Prostate gland (tissue), 2 donors: ENCODE data around the gene CHCHD3. TPM values are rescaled to one million over a fixed set of nuclear protein-coding genes. Genes with fewer than 3 reads are reported as not detected.
"Not testable (repeated sequence)": the region's sequence is repeated elsewhere in the genome, so short reads cannot be mapped to it uniquely, and the experiment has no call there.

Experiments
- DNase-seq: peaks from one replicate; pipeline ENCODE4 v3.0.0-alpha.2; 2019; ENCODE audit warnings: low spot score
- H3K27ac ChIP-seq, 2 donors: fragments of 200-600 bp; sonication (generic); 2 replicates each; pipeline ENCODE4 v1.5.1; 2017 to 2019
- H3K27me3 ChIP-seq: fragments of 200-600 bp; sonication (generic); replicated peaks from 2 replicates; pipeline ENCODE4 v1.5.1; 2019; ENCODE audit not compliant: insufficient read depth
- H3K36me3 ChIP-seq, 2 donors: fragments of 200-600 bp; sonication (generic); 1 replicate in 1 of 2; 2 replicates in 1 of 2; pipeline versions ENCODE4 v1.5.1 to v1.8.1; 2017 to 2019
- H3K4me1 ChIP-seq: fragments of 200-600 bp; sonication (generic); replicated peaks from 2 replicates; pipeline ENCODE4 v1.5.1; 2019
- H3K4me3 ChIP-seq, 2 donors: fragments of 200-600 bp; sonication (generic); 2 replicates each; pipeline ENCODE4 v1.5.1; 2017 to 2019
- H3K9me3 ChIP-seq: fragments of 200-600 bp; sonication (generic); 2 replicates; pipeline ENCODE4 v1.5.1; 2017
- CTCF ChIP-seq, 4 experiments: fragments of 200-600 bp in 2 of 4; fragments of 450-650 bp in 2 of 4; sonication (generic) in 2 of 4; IDR thresholded peaks; 1 replicate in 3 of 4; 2 replicates in 1 of 4; pipeline ENCODE4 v1.5.1; 2016 to 2019; ENCODE audit warnings: antibody characterized with exemption in 4 of 4, mild to moderate bottlenecking in 2 of 4, moderate library complexity in 2 of 4
- POLR2A ChIP-seq: fragments of 450-650 bp; IDR thresholded peaks from one replicate; pipeline ENCODE4 v1.6.1; 2016; ENCODE audit warnings: antibody characterized with exemption, mild to moderate bottlenecking
- POLR2AphosphoS5 ChIP-seq: sonication (generic); formaldehyde crosslinking; IDR thresholded peaks from one replicate; pipeline ENCODE4 v1.6.1; 2017; ENCODE audit warnings: antibody characterized with exemption
- WGBS: methylation state at CpG from one replicate; pipeline ENCODE4 v1.1.5; 2018; 5-methylcytosine and 5-hydroxymethylcytosine counted together
- intact Hi-C: fragments of 100-400 bp; cut with DNase I; formaldehyde crosslinking; loops from one replicate; pipeline ENCODE4 v1.14.2; 2022
- total RNA-seq, 2 donors: library from RNA; depleted of rRNA; stranded (reverse); fragments of >200 nt; gene quantifications; one replicate each; pipeline ENCODE4 v1.1.0, GENCODE V29; 2016

Gene CHCHD3
- total RNA-seq, 2 donors from 2014 or later = 33.2 to 40.9 TPM

- Histone ChIP-seq H3K9me3 (no peaks in the 10 kb centered on the region), H3K4me3 (no peak overlapping the region), H3K36me3 (no peaks in the 10 kb centered on the region), H3K27me3 (no peaks in the 10 kb centered on the region), H3K27ac (no peak overlapping the region), H3K4me1 (no peaks in the 10 kb centered on the region)
- intact Hi-C loops = no loop called here
- no peak for TF ChIP-seq CTCF (IDR thresholded peaks at IDR 0.05)
- no peak for TF ChIP-seq POLR2AphosphoS5
- no peak for TF ChIP-seq POLR2A
- DNase-seq = no peak
- WGBS = 91% methylated on average over 3 of the region's 3 CpGs
Observed at GRCh38 chr7:132907380-132907940, 174.4 kb downstream of the CHCHD3 start.

- TF ChIP-seq POLR2AphosphoS5 = no peak
- no peak for TF ChIP-seq POLR2A
- Histone ChIP-seq H3K27ac (no peak overlapping the region), H3K4me1 (no peaks in the 10 kb centered on the region), H3K36me3 (no peaks in the 10 kb centered on the region), H3K4me3 (no peak overlapping the region), H3K9me3 (no peaks in the 10 kb centered on the region), H3K27me3 (no peaks in the 10 kb centered on the region)
- intact Hi-C loops = no loop called here
- 47% methylated on average over 7 of the region's 7 CpGs for WGBS
- DNase-seq = no peak
Observed at GRCh38 chr7:132906193-132906835, 175.6 kb downstream of the CHCHD3 start.

GRCh38 chr7:132905136-132905535, 176.8 kb downstream of the CHCHD3 start:
- DNase-seq, H3K27me3 ChIP-seq, H3K4me1 ChIP-seq, H3K4me3 ChIP-seq, intact Hi-C loops, H3K36me3 ChIP-seq, H3K9me3 ChIP-seq, H3K27ac ChIP-seq: not testable (repeated sequence)
- 90% methylated on average over 6 of the region's 6 CpGs for WGBS

GRCh38 chr7:132904209-132904608, 177.7 kb downstream of the CHCHD3 start:
- no peak for DNase-seq
- H3K36me3 ChIP-seq = no peaks in the 10 kb centered on the region
- no peak overlapping the region for H3K4me3 ChIP-seq
- H3K4me1 ChIP-seq = no peaks in the 10 kb centered on the region
- TF ChIP-seq CTCF (IDR thresholded peaks at IDR 0.05) (no peak), POLR2A (no peak), POLR2AphosphoS5 (no peak)
- intact Hi-C loops = no loop called here
- H3K27ac ChIP-seq = no peak overlapping the region
- no peaks in the 10 kb centered on the region for H3K27me3 ChIP-seq
- H3K9me3 ChIP-seq = no peaks in the 10 kb centered on the region

GRCh38 chr7:132902294-132902693, 179.6 kb downstream of the CHCHD3 start:
- DNase-seq, H3K4me1 ChIP-seq, H3K36me3 ChIP-seq, intact Hi-C loops, H3K4me3 ChIP-seq, H3K27me3 ChIP-seq, H3K9me3 ChIP-seq, H3K27ac ChIP-seq: not testable (repeated sequence)
- WGBS = 97% methylated on average over 3 of the region's 3 CpGs

GRCh38 chr7:132901241-132901640, 180.6 kb downstream of the CHCHD3 start:
- TF ChIP-seq POLR2A (no peak), POLR2AphosphoS5 (no peak), CTCF (IDR thresholded peaks at IDR 0.05) (no peak)
- H3K27ac ChIP-seq = no peak overlapping the region
- H3K36me3 ChIP-seq = no peaks in the 10 kb centered on the region
- intact Hi-C loops = no loop called here
- no peak for DNase-seq
- no peak overlapping the region for H3K4me3 ChIP-seq
- H3K4me1 ChIP-seq = no peaks in the 10 kb centered on the region
- H3K9me3 ChIP-seq = no peaks in the 10 kb centered on the region
- 72% methylated on average over 4 of the region's 4 CpGs for WGBS
- H3K27me3 ChIP-seq = no peaks in the 10 kb centered on the region
